Breast epithelium (tissue), 3 donors: ENCODE measurements around the gene FAM83B.

Source experiments
- CTCF ChIP-seq, 3 donors: fragments of 450-650 bp; IDR thresholded peaks; one replicate each; pipeline ENCODE4 v1.5.1; 2016 to 2017; ENCODE audit warnings: antibody characterized with exemption in 3 of 3, mild to moderate bottlenecking in 3 of 3, moderate library complexity in 3 of 3
- POLR2A ChIP-seq: fragments of 450-650 bp; IDR thresholded peaks from one replicate; pipeline ENCODE4 v1.6.1; 2016; ENCODE audit warnings: antibody characterized with exemption, mild to moderate bottlenecking, moderate library complexity

- TF ChIP-seq CTCF (IDR thresholded peaks at IDR 0.05): no peak
- TF ChIP-seq POLR2A: no peak
Observed at GRCh38 chr6:54900666-54901065, 54.1 kb downstream of the FAM83B start.
